HepG2 (cell line): ENCODE data around the gene MRPL2. TPM values are rescaled to one million over a fixed set of nuclear protein-coding genes. Genes with fewer than 3 reads are reported as not detected.
A peak's percentile ranks its signal among the peaks of the same experiment; 100 is the strongest.

Experiments
- ATAC-seq: fragments of 200-7000 bp; cut with Tn5 transposase; 3 replicates; pipeline ENCODE4 v1.9.1; 2020; ENCODE audit warnings: mild to moderate bottlenecking, moderate library complexity
- BruUV-seq: library from RNA; stranded (reverse); fragments of 400-500 nt; replicated peaks from 2 replicates; lab custom pipeline; 2021; lab: Mats Ljungman, UMichigan
- CTCF ChIA-PET: fragments of 300-600 bp; formaldehyde crosslinking; extraction: SDS; loops from one replicate; lab custom pipeline; 2021; ENCODE audit warnings: low total read pairs, inconsistent platforms, low intra/inter-chr PET ratio; lab: Yijun Ruan, JAX
- POLR2A ChIA-PET: fragments of 350-600 bp; sonication (Branson Sonifier 250); formaldehyde crosslinking; loops from one replicate; lab custom pipeline; 2020; ENCODE audit warnings: antibody characterized with exemption, inconsistent platforms; lab: Yijun Ruan, JAX
- DNase-seq: peaks from one replicate; pipeline ENCODE4 v3.0.0-alpha.2; 2015; ENCODE audit warnings: low spot score
- FAIRE-seq: peaks from 3 replicates; lab custom pipeline; 2011; peaks lifted over from hg19 to GRCh38; lab: Jason Lieb, UNC
- H2AFZ ChIP-seq: one replicate; pipeline ENCODE4 v1.6.1; 2011; ENCODE audit warnings: low read length, inconsistent platforms
- H3K27ac ChIP-seq: fragments of 300-600 bp; 3 replicates; pipeline ENCODE4 v1.8.0; 2011; ENCODE audit warnings: mixed run types, mild to moderate bottlenecking, mixed read lengths, low read length, inconsistent platforms; ENCODE audit not compliant: insufficient read depth; ENCODE audit errors: extremely low read length
- H3K27me3 ChIP-seq, 2 experiments: fragments of 200-600 bp in 1 of 2; 2 replicates in 1 of 2; 3 replicates in 1 of 2; pipeline versions ENCODE4 v1.6.0 to v1.8.0; 2011; ENCODE audit warnings: low read length in 2 of 2, mild to moderate bottlenecking in 2 of 2, moderate library complexity in 2 of 2, inconsistent platforms in 1 of 2; ENCODE audit not compliant: insufficient read depth in 2 of 2, control insufficient read depth in 1 of 2
- H3K36me3 ChIP-seq, 2 experiments: fragments of 200-600 bp in 1 of 2; replicated peaks in 1 of 2; 2 replicates in 1 of 2; 3 replicates in 1 of 2; pipeline versions ENCODE4 v1.5.1 to v1.8.0; 2011; ENCODE audit warnings: low read length in 2 of 2, inconsistent platforms in 1 of 2; ENCODE audit not compliant: insufficient read depth in 2 of 2, control insufficient read depth in 1 of 2
- H3K4me1 ChIP-seq: 2 replicates; pipeline ENCODE4 v1.5.1; 2012; ENCODE audit warnings: low read length, inconsistent platforms; ENCODE audit not compliant: insufficient read depth
- H3K4me2 ChIP-seq: 2 replicates; pipeline ENCODE4 v1.6.0; 2011; ENCODE audit warnings: low read depth, low read length, inconsistent platforms
- H3K4me3 ChIP-seq, 3 experiments: fragments of 200-600 bp in 1 of 3; sonication (generic), shearing (Covaris generic) in 1 of 3; replicated peaks in 1 of 3; 2 replicates each; pipeline ENCODE4 v1.5.1; 2011 to 2016; ENCODE audit warnings: low read length in 3 of 3, inconsistent platforms in 2 of 3, low read depth in 2 of 3, mild to moderate bottlenecking in 2 of 3, control low read depth in 1 of 3, mixed read lengths in 1 of 3; ENCODE audit not compliant: insufficient read depth in 1 of 3
- H3K79me2 ChIP-seq: one replicate; pipeline ENCODE4 v1.6.1; 2011; ENCODE audit warnings: low read length, inconsistent platforms; ENCODE audit not compliant: insufficient read depth
- H3K9ac ChIP-seq: 2 replicates; pipeline ENCODE4 v1.6.0; 2011; ENCODE audit warnings: mild to moderate bottlenecking, low read depth, low read length, inconsistent platforms; ENCODE audit not compliant: insufficient read depth
- H3K9me3 ChIP-seq: 2 replicates; pipeline ENCODE4 v1.5.1; 2012; ENCODE audit warnings: mild to moderate bottlenecking, low read length
- H4K20me1 ChIP-seq: 2 replicates; pipeline ENCODE4 v1.6.0; 2011; ENCODE audit warnings: inconsistent platforms, mild to moderate bottlenecking, low read length, moderate library complexity; ENCODE audit not compliant: insufficient read depth
- AGO2 ChIP-seq: fragments of 200-400 bp; formaldehyde crosslinking; optimal IDR thresholded peaks from 2 replicates; pipeline ENCODE3; 2017; ENCODE audit warnings: mild to moderate bottlenecking, low read depth, low read length, moderate library complexity
- HOXA9 ChIP-seq: sonication (generic); formaldehyde crosslinking; IDR thresholded peaks from 2 replicates; pipeline ENCODE4 v1.8.1; 2022; ENCODE audit warnings: missing genetic modification reagents, mild to moderate bottlenecking, moderate library complexity, borderline replicate concordance
- RBFOX2 ChIP-seq: fragments of 200-400 bp; formaldehyde crosslinking; IDR thresholded peaks from 2 replicates; pipeline ENCODE4 v1.6.1; 2017; ENCODE audit warnings: low read depth, mild to moderate bottlenecking, low read length
- RNF2 ChIP-seq: fragments of 450-650 bp; conservative IDR thresholded peaks from 2 replicates; pipeline ENCODE4 v1.6.1; 2016; ENCODE audit warnings: low read depth
- SNRNP70 ChIP-seq: fragments of 200-400 bp; formaldehyde crosslinking; IDR thresholded peaks from 2 replicates; pipeline ENCODE4 v1.6.1; 2017; ENCODE audit warnings: mild to moderate bottlenecking, low read depth, low read length, moderate library complexity
- SRY ChIP-seq: sonication (generic); formaldehyde crosslinking; IDR thresholded peaks from 2 replicates; pipeline ENCODE4 v1.8.0; 2022; ENCODE audit warnings: mild to moderate bottlenecking, missing genetic modification reagents
- ZMYM3 ChIP-seq: sonication (generic); formaldehyde crosslinking; IDR thresholded peaks from 2 replicates; pipeline ENCODE4 v1.5.1; 2020; ENCODE audit warnings: mild to moderate bottlenecking, missing genetic modification reagents
- ZNF552 ChIP-seq: sonication (generic); formaldehyde crosslinking; IDR thresholded peaks from 2 replicates; pipeline ENCODE4 v1.9.0; 2022; ENCODE audit warnings: missing genetic modification reagents, mild to moderate bottlenecking, borderline replicate concordance
- WGBS: methylation state at CpG from one replicate; pipeline ENCODE4 v1.1.6; 2017; ENCODE audit warnings: low lambda C conversion rate; 5-methylcytosine and 5-hydroxymethylcytosine counted together
- in situ Hi-C: cut with HindIII; loops from 2 replicates; pipeline ENCODE4 v1.10.0; 2017; ENCODE audit warnings: low pct_unique_long_range_greater_than_20kb; ENCODE audit not compliant: extremely low pct_ligation_motif_present
- intact Hi-C: fragments of 100-400 bp; cut with micrococcal nuclease; formaldehyde crosslinking; loops from one replicate; pipeline ENCODE4 v1.10.0; 2022; ENCODE audit not compliant: unreplicated experiment
- polyA plus RNA-seq, 8 experiments: library from polyadenylated mRNA; depleted of rRNA in 3 of 8; stranded (reverse) in 7 of 8; unstranded in 1 of 8; fragments of >200 nt; fragmentation: Illumina TruSeq in 4 of 8; extraction: Trizol in 4 of 8; gene quantifications; 2 replicates each; pipeline versions ENCODE4 v1.2.1 to v1.2.3, GENCODE V29; 2011 to 2016; ENCODE audit warnings: low read depth in 4 of 8, missing spikeins in 1 of 8, mixed read lengths in 1 of 8; ENCODE audit not compliant: insufficient read depth in 1 of 8
- total RNA-seq, 5 experiments: library from RNA; depleted of rRNA; stranded (reverse); fragments of >200 nt; fragmentation: Illumina TruSeq; extraction: Trizol; gene quantifications; 2 replicates each; pipeline ENCODE4 v1.2.3, GENCODE V29; 2016; ENCODE audit warnings: low read depth in 1 of 5
- TF ChIP-seq, protein P1 (sequence below): sonication (generic); formaldehyde crosslinking; IDR thresholded peaks from 2 replicates; pipeline ENCODE4 v1.5.0; 2020; ENCODE audit warnings: missing genetic modification reagents
- TF ChIP-seq, protein P2 (sequence below): sonication (generic); formaldehyde crosslinking; IDR thresholded peaks from 2 replicates; pipeline ENCODE4 v1.4.0; 2020; ENCODE audit warnings: mild to moderate bottlenecking, missing genetic modification reagents
- TF ChIP-seq, protein P3 (sequence below): sonication (generic); formaldehyde crosslinking; IDR thresholded peaks from 2 replicates; pipeline ENCODE4 v1.5.1; 2020; ENCODE audit warnings: mild to moderate bottlenecking, missing genetic modification reagents, moderate library complexity

Gene MRPL2
- total and polyA plus RNA-seq, 2 of the 13 experiments (the other 11 are each of a cell fraction or from before 2014, with no cell fraction given), result 56.8 to 65.6 TPM

DNA sequence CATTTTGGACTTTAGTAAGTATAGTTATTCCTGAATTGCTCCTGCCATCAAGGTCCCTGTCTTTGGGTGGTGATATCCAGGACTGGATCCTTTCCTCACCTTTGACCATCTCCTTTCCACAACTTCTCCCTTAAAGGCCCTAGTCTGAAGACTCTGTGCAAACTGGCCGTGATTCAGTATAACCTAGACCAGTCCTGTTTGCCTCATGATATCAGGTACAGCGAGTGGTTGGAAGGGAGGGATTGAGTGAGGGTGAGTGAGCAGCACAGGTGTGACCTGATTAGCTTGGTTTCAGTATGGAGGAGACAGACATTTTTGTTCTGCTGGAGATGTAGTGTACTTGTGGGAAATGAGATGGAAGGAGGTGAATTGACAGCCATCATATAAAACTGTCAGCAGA is 40.1 kb downstream of the MRPL2 start (continued):
- TF ChIP-seq RNF2 (no peak), ZNF552 (no peak), HOXA9 (no peak)
- TF ChIP-seq, protein P1, sequence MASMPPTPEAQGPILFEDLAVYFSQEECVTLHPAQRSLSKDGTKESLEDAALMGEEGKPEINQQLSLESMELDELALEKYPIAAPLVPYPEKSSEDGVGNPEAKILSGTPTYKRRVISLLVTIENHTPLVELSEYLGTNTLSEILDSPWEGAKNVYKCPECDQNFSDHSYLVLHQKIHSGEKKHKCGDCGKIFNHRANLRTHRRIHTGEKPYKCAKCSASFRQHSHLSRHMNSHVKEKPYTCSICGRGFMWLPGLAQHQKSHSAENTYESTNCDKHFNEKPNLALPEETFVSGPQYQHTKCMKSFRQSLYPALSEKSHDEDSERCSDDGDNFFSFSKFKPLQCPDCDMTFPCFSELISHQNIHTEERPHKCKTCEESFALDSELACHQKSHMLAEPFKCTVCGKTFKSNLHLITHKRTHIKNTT (CRISPR knock-in tag), result no peak

DNA sequence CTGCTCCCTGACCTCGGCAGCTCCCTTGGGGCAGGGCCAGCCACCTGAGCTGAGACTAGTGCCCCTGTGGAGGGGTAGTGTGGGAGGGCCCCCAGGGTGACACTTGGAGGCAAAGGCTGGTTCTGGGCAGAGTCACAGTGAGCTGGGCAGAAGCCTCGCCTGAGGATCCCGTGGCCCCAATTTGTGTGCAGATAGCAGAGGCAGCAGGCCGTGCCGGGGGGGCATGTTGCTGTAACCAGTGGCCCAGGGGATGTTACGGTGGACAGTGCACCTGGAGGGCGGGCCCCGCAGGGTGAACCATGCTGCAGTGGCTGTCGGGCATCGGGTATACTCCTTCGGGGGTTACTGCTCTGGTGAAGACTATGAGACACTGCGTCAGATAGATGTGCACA is 42.3 kb downstream of the MRPL2 start:
- in situ Hi-C loops, result no loop called here
- ChIA-PET POLR2A (interaction anchor here (1.6 to 5.3 kb wide), 2 partner anchors 33 to 43 kb away, joined by 5 to 76 read pairs; partner anchors contain the start of genes KLC4, MRPL2 and PPP2R5D), CTCF (no interaction called here)
- TF ChIP-seq, protein P2, sequence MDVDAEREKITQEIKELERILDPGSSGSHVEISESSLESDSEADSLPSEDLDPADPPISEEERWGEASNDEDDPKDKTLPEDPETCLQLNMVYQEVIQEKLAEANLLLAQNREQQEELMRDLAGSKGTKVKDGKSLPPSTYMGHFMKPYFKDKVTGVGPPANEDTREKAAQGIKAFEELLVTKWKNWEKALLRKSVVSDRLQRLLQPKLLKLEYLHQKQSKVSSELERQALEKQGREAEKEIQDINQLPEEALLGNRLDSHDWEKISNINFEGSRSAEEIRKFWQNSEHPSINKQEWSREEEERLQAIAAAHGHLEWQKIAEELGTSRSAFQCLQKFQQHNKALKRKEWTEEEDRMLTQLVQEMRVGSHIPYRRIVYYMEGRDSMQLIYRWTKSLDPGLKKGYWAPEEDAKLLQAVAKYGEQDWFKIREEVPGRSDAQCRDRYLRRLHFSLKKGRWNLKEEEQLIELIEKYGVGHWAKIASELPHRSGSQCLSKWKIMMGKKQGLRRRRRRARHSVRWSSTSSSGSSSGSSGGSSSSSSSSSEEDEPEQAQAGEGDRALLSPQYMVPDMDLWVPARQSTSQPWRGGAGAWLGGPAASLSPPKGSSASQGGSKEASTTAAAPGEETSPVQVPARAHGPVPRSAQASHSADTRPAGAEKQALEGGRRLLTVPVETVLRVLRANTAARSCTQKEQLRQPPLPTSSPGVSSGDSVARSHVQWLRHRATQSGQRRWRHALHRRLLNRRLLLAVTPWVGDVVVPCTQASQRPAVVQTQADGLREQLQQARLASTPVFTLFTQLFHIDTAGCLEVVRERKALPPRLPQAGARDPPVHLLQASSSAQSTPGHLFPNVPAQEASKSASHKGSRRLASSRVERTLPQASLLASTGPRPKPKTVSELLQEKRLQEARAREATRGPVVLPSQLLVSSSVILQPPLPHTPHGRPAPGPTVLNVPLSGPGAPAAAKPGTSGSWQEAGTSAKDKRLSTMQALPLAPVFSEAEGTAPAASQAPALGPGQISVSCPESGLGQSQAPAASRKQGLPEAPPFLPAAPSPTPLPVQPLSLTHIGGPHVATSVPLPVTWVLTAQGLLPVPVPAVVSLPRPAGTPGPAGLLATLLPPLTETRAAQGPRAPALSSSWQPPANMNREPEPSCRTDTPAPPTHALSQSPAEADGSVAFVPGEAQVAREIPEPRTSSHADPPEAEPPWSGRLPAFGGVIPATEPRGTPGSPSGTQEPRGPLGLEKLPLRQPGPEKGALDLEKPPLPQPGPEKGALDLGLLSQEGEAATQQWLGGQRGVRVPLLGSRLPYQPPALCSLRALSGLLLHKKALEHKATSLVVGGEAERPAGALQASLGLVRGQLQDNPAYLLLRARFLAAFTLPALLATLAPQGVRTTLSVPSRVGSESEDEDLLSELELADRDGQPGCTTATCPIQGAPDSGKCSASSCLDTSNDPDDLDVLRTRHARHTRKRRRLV (CRISPR knock-in tag), result no peak
- TF ChIP-seq AGO2 (peak; percentile 84), SRY (CRISPR knock-in tag) (no peak), RBFOX2 (peak; percentile 61), SNRNP70 (no peak), ZMYM3 (CRISPR knock-in tag) (no peak)
- TF ChIP-seq, protein P3, sequence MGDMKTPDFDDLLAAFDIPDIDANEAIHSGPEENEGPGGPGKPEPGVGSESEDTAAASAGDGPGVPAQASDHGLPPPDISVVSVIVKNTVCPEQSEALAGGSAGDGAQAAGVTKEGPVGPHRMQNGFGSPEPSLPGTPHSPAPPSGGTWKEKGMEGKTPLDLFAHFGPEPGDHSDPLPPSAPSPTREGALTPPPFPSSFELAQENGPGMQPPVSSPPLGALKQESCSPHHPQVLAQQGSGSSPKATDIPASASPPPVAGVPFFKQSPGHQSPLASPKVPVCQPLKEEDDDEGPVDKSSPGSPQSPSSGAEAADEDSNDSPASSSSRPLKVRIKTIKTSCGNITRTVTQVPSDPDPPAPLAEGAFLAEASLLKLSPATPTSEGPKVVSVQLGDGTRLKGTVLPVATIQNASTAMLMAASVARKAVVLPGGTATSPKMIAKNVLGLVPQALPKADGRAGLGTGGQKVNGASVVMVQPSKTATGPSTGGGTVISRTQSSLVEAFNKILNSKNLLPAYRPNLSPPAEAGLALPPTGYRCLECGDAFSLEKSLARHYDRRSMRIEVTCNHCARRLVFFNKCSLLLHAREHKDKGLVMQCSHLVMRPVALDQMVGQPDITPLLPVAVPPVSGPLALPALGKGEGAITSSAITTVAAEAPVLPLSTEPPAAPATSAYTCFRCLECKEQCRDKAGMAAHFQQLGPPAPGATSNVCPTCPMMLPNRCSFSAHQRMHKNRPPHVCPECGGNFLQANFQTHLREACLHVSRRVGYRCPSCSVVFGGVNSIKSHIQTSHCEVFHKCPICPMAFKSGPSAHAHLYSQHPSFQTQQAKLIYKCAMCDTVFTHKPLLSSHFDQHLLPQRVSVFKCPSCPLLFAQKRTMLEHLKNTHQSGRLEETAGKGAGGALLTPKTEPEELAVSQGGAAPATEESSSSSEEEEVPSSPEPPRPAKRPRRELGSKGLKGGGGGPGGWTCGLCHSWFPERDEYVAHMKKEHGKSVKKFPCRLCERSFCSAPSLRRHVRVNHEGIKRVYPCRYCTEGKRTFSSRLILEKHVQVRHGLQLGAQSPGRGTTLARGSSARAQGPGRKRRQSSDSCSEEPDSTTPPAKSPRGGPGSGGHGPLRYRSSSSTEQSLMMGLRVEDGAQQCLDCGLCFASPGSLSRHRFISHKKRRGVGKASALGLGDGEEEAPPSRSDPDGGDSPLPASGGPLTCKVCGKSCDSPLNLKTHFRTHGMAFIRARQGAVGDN (CRISPR knock-in tag), result peak; percentile 33; the same call in 1 of the 2 replicates
- Histone ChIP-seq H3K27me3 (peaks cover 0 to 3% of the 10 kb centered on the region in 2 experiments; a peak in 1 of 5 replicates), H3K4me3 (no peak overlapping the region), H3K4me1 (peaks cover 48% of the 10 kb centered on the region), H3K4me2 (no peak overlapping the region), H3K9ac (peak overlapping the region; percentile 34; the same call in 1 of the 2 replicates), H2AFZ (no peak overlapping the region), H3K36me3 (peaks cover 15 to 36% of the 10 kb centered on the region in 2 experiments), H3K27ac (no peak overlapping the region), H3K79me2 (peaks cover 37% of the 10 kb centered on the region), H4K20me1 (no peaks in the 10 kb centered on the region), H3K9me3 (no peaks in the 10 kb centered on the region)
- FAIRE-seq (no peak), ATAC-seq (no peak), DNase-seq (no peak)
- intact Hi-C loops, result no loop called here
- 98% methylated on average over 11 of the region's 12 CpGs for WGBS
- BruUV-seq, result no TSS peak
